SU-DHL-6 (cell line): ENCODE results near the gene RARRES1.

Experiments used
- CTCF ChIP-seq: fragments of 200-600 bp; sonication (generic); IDR thresholded peaks from one replicate; pipeline ENCODE4 v1.5.1; 2017; ENCODE audit warnings: antibody characterized with exemption, mild to moderate bottlenecking, low read length, moderate library complexity; ENCODE audit not compliant: insufficient read depth, poor library complexity, severe bottlenecking
- EZH2phosphoT487 ChIP-seq: fragments of 200-600 bp; sonication (generic), shearing (Covaris generic); conservative IDR thresholded peaks from 2 replicates; pipeline ENCODE4 v1.6.1; 2018; ENCODE audit warnings: mild to moderate bottlenecking, antibody characterized with exemption, low read length, moderate library complexity, mixed read lengths

- TF ChIP-seq CTCF, result no peak
- no peak for TF ChIP-seq EZH2phosphoT487
Measured at GRCh38 chr3:158717576-158717975, 14.7 kb downstream of the RARRES1 start.
